OCI-LY1 (cell line): Measurements from ENCODE around the gene MDGA2.

Source experiments
- H2AFZ ChIP-seq: fragments of 200-600 bp; sonication (generic), shearing (Covaris generic); 2 replicates; pipeline ENCODE4 v1.6.0; 2014; ENCODE audit warnings: antibody characterized with exemption, mild to moderate bottlenecking, low read length
- H3F3A ChIP-seq: fragments of 200-600 bp; sonication (generic), shearing (Covaris generic); 2 replicates; pipeline ENCODE4 v1.6.0; 2014; ENCODE audit warnings: mild to moderate bottlenecking, antibody characterized with exemption, low read length, moderate library complexity; ENCODE audit not compliant: insufficient read depth
- H3K27ac ChIP-seq: fragments of 200-600 bp; sonication (generic); 2 replicates; pipeline ENCODE4 v1.5.1; 2014; ENCODE audit warnings: low read length, mixed run types, mild to moderate bottlenecking, low read depth; ENCODE audit not compliant: poor library complexity, severe bottlenecking
- H3K27me3 ChIP-seq: fragments of 200-600 bp; sonication (generic); 2 replicates; pipeline ENCODE4 v1.6.0; 2014; ENCODE audit warnings: antibody characterized with exemption, mild to moderate bottlenecking, low read length, moderate library complexity; ENCODE audit not compliant: insufficient read depth
- H3K36me3 ChIP-seq: fragments of 200-600 bp; sonication (generic); 2 replicates; pipeline ENCODE4 v1.6.1; 2014; ENCODE audit warnings: mild to moderate bottlenecking, antibody characterized with exemption, low read length, moderate library complexity, mixed read lengths; ENCODE audit not compliant: insufficient read depth
- H3K4me1 ChIP-seq: fragments of 200-600 bp; sonication (generic); 2 replicates; pipeline ENCODE4 v1.5.1; 2014; ENCODE audit warnings: mild to moderate bottlenecking, low read length, moderate library complexity; ENCODE audit not compliant: insufficient read depth, severe bottlenecking
- H3K4me2 ChIP-seq: fragments of 200-600 bp; sonication (generic), shearing (Covaris generic); 2 replicates; pipeline ENCODE4 v1.6.1; 2014; ENCODE audit warnings: low read length
- H3K4me3 ChIP-seq: fragments of 200-600 bp; sonication (generic); 2 replicates; pipeline ENCODE4 v1.5.1; 2014; ENCODE audit warnings: low read length, low read depth, mild to moderate bottlenecking, mixed read lengths; ENCODE audit not compliant: poor library complexity, severe bottlenecking
- H3K79me2 ChIP-seq: fragments of 200-600 bp; shearing (Covaris generic); 2 replicates; pipeline ENCODE4 v1.6.1; 2016; ENCODE audit warnings: mixed run types, low read length, mixed read lengths; ENCODE audit not compliant: insufficient read depth
- H3K9ac ChIP-seq: fragments of 200-600 bp; sonication (generic), shearing (Covaris generic); 2 replicates; pipeline ENCODE4 v1.6.1; 2014; ENCODE audit warnings: mild to moderate bottlenecking, low read length, mixed read lengths
- H3K9me2 ChIP-seq: fragments of 200-600 bp; sonication (generic), shearing (Covaris generic); 2 replicates; pipeline ENCODE4 v1.6.1; 2014; ENCODE audit warnings: low read depth, mild to moderate bottlenecking, low read length, mixed read lengths
- H3K9me3 ChIP-seq: fragments of 200-600 bp; shearing (Covaris generic); 2 replicates; pipeline ENCODE4 v1.6.1; 2014; ENCODE audit warnings: low read length, mixed read lengths
- H4K20me1 ChIP-seq: fragments of 200-600 bp; sonication (generic), shearing (Covaris generic); 2 replicates; pipeline ENCODE4 v1.6.0; 2016; ENCODE audit warnings: mild to moderate bottlenecking, low read length; ENCODE audit not compliant: insufficient read depth
- EZH2 ChIP-seq: fragments of 200-600 bp; sonication (generic), shearing (Covaris generic); IDR thresholded peaks from 2 replicates; pipeline ENCODE4 v1.8.0; 2017; ENCODE audit warnings: borderline replicate concordance, mixed run types, mild to moderate bottlenecking, antibody characterized with exemption, low read length, moderate library complexity, mixed read lengths
- TF ChIP-seq, protein P1 (sequence below): fragments of 200-600 bp; sonication (generic), shearing (Covaris generic); IDR thresholded peaks from 2 replicates; pipeline ENCODE4 v1.5.1; 2017; ENCODE audit warnings: mild to moderate bottlenecking, antibody characterized with exemption, low read length, moderate library complexity, mixed read lengths

MDGA2 gene

DNA sequence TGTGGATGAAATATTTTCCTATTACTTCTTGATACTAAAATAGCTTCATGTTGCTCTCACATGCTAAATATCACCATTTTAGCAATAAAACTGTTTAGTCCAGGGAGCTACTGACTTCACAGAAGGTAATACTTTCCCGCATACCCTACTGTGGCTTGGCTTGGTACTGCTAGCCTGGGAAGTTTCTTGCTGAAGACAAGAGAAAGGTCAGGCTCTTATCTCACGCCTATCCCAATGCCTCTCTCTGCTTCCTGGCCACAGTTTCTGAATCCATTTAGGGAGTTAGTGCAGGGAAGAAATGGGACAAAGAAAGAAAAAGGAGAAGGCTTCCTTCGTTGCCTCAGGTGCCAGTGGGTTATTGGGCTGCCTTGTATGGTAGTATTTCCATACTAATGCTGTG lies 228.3 kb downstream of the MDGA2 start:
- no peaks in the 10 kb centered on the region for H3K9me2 ChIP-seq
- H3K27me3 ChIP-seq, result no peaks in the 10 kb centered on the region
- TF ChIP-seq, protein P1, sequence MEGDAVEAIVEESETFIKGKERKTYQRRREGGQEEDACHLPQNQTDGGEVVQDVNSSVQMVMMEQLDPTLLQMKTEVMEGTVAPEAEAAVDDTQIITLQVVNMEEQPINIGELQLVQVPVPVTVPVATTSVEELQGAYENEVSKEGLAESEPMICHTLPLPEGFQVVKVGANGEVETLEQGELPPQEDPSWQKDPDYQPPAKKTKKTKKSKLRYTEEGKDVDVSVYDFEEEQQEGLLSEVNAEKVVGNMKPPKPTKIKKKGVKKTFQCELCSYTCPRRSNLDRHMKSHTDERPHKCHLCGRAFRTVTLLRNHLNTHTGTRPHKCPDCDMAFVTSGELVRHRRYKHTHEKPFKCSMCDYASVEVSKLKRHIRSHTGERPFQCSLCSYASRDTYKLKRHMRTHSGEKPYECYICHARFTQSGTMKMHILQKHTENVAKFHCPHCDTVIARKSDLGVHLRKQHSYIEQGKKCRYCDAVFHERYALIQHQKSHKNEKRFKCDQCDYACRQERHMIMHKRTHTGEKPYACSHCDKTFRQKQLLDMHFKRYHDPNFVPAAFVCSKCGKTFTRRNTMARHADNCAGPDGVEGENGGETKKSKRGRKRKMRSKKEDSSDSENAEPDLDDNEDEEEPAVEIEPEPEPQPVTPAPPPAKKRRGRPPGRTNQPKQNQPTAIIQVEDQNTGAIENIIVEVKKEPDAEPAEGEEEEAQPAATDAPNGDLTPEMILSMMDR, result no peak
- TF ChIP-seq EZH2, result no peak
- H3K4me3 ChIP-seq, result no peak overlapping the region
- no peaks in the 10 kb centered on the region for H3K4me1 ChIP-seq
- H3K4me2 ChIP-seq, result no peak overlapping the region
- no peak overlapping the region for H3K27ac ChIP-seq
- H3K36me3 ChIP-seq, result no peaks in the 10 kb centered on the region
- H4K20me1 ChIP-seq, result no peaks in the 10 kb centered on the region
- no peaks in the 10 kb centered on the region for H3F3A ChIP-seq
- H3K9me3 ChIP-seq, result no peaks in the 10 kb centered on the region
- no peaks in the 10 kb centered on the region for H3K79me2 ChIP-seq
- H3K9ac ChIP-seq, result no peak overlapping the region
- H2AFZ ChIP-seq, result no peak overlapping the region

DNA sequence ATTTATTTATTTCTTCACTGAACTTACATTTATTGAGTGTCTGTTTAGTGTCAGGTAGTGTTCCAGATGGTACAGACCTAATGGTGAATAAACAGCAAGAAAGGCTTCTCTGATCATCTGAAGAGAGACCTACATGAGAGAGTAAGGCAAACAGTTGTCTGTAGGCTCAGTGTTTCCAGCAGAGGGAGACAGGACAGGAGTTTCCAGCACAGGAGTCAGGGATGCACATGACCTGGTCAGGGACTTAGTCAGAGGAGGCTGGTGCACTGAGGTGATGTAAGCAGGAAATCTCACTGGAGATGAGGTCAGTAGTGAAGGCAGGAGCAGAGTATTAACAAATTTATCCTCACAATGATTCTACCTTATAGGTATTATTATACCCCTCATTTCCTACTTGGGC lies 233.2 kb downstream of the MDGA2 start:
- Histone ChIP-seq H3K4me3 (no peak overlapping the region), H3K27ac (no peak overlapping the region), H3K9me3 (no peaks in the 10 kb centered on the region), H3F3A (no peaks in the 10 kb centered on the region), H3K27me3 (no peaks in the 10 kb centered on the region), H3K79me2 (no peaks in the 10 kb centered on the region), H2AFZ (no peak overlapping the region), H3K4me1 (no peaks in the 10 kb centered on the region), H4K20me1 (no peaks in the 10 kb centered on the region), H3K9me2 (no peaks in the 10 kb centered on the region), H3K4me2 (no peak overlapping the region), H3K36me3 (no peaks in the 10 kb centered on the region), H3K9ac (no peak overlapping the region)
- TF ChIP-seq, protein P1, result no peak
- TF ChIP-seq EZH2, result no peak

DNA sequence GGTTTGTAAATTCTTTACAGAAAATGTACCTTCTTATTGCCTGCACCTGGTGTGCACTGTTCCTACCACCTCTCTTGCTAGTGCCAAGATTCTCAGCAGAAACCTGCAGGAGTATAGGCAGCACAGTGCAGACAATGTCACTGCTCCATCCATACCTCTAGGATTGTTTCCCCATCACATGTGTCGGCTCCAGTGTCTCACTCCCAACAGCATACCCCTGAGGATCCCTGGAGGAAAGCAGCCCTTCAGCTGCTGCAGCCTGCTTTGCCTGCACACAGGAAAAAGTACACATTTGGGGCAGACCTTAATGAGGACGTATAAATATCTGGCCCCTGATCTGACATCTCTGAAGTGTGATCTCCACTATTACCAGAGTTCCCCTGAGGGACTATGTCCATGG lies 235.5 kb downstream of the MDGA2 start:
- no peaks in the 10 kb centered on the region for H3F3A ChIP-seq
- no peaks in the 10 kb centered on the region for H3K27me3 ChIP-seq
- no peaks in the 10 kb centered on the region for H3K9me2 ChIP-seq
- H3K4me1 ChIP-seq, result no peaks in the 10 kb centered on the region
- H3K4me2 ChIP-seq, result no peak overlapping the region
- no peak for TF ChIP-seq EZH2
- TF ChIP-seq, protein P1, result no peak
- H3K36me3 ChIP-seq, result no peaks in the 10 kb centered on the region
- H3K4me3 ChIP-seq, result no peak overlapping the region
- no peaks in the 10 kb centered on the region for H3K9me3 ChIP-seq
- no peak overlapping the region for H3K27ac ChIP-seq
- no peaks in the 10 kb centered on the region for H3K79me2 ChIP-seq
- no peak overlapping the region for H3K9ac ChIP-seq
- H4K20me1 ChIP-seq, result no peaks in the 10 kb centered on the region
- H2AFZ ChIP-seq, result no peak overlapping the region
